ENCODE measurements around the gene CRHR1. TPM values are rescaled to one million over a fixed set of nuclear protein-coding genes. Genes with fewer than 3 reads are reported as not detected.

Gene CRHR1
- polyA plus RNA-seq, 3 donors: not detected

DNA sequence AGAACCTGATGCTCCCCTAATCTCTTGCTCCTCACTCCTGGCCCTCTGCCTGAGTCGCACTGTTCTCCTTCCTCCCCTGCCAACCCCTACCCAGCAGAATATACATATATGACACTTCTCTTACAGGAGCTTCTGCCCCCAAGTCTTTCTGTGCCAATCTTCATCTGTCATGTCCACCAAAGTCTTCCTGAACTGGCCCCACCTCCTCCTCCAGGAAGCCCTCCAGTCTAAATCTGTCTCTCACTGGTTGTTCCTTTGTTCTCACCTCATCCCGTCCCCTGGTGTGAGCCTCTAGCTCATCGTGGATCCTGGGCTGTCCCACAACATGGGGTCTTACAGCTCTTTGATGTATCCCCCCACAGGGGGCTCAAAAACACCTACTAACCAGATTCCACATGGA, 8.3 kb downstream of the CRHR1 start:
- Mint-ChIP-seq H3K36me3 (no peaks in the 10 kb centered on the region), H3K4me3 (no peak overlapping the region), H3K9me3 (no peaks in the 10 kb centered on the region), H3K27ac (no peak overlapping the region), H3K4me1 (peaks cover 2% of the 10 kb centered on the region), H3K27me3 (ENCODE audit: low read depth in 3 of 3) (peaks cover 28 to 46% (median 45%) of the 10 kb centered on the region in 3 donors)
- Histone ChIP-seq H3K4me3 (replicated peaks in 1 of 3; ENCODE audit: low read depth in 2 of 3, low read length in 3 of 3) (no peak overlapping the region), H3K9ac (ENCODE audit: insufficient read depth, low read length, poor library complexity, severe bottlenecking) (no peak overlapping the region), H4K20me1 (ENCODE audit: insufficient read depth, low read length) (no peaks in the 10 kb centered on the region), H3K4me2 (replicated peaks; ENCODE audit: extremely low read depth, low read length, poor library complexity, severe bottlenecking) (no peak overlapping the region), H3K27me3 (ENCODE audit: control insufficient read depth in 2 of 2, insufficient read depth in 2 of 2, low read length in 2 of 2) (peaks cover 5 to 20% of the 10 kb centered on the region in 2 donors), H3K79me2 (ENCODE audit: insufficient read depth, low read length) (no peaks in the 10 kb centered on the region), H3K36me3 (replicated peaks in 1 of 2; ENCODE audit: control insufficient read depth in 1 of 2, insufficient read depth in 2 of 2, low read length in 2 of 2) (no peaks in the 10 kb centered on the region), H3K9me3 (replicated peaks in 1 of 2; ENCODE audit: control insufficient read depth in 1 of 2, insufficient read depth in 1 of 2, low read length in 2 of 2) (no peaks in the 10 kb centered on the region), H2AFZ (ENCODE audit: insufficient read depth, low read depth, low read length, poor library complexity, severe bottlenecking) (no peak overlapping the region), H3K27ac (ENCODE audit: low read depth in 1 of 2, low read length in 2 of 2) (no peak overlapping the region), H3K4me1 (ENCODE audit: control insufficient read depth in 1 of 2, insufficient read depth in 2 of 2, low read length in 2 of 2) (no peaks in the 10 kb centered on the region)
- WGBS (ENCODE audit: insufficient coverage): 73% methylated on average over 3 of the region's 3 CpGs
- DNase-seq: no peak
- no peak for TF ChIP-seq CTCF (IDR thresholded peaks at IDR 0.05)
- intact Hi-C loops (cut with micrococcal nuclease): no loop called here

DNA sequence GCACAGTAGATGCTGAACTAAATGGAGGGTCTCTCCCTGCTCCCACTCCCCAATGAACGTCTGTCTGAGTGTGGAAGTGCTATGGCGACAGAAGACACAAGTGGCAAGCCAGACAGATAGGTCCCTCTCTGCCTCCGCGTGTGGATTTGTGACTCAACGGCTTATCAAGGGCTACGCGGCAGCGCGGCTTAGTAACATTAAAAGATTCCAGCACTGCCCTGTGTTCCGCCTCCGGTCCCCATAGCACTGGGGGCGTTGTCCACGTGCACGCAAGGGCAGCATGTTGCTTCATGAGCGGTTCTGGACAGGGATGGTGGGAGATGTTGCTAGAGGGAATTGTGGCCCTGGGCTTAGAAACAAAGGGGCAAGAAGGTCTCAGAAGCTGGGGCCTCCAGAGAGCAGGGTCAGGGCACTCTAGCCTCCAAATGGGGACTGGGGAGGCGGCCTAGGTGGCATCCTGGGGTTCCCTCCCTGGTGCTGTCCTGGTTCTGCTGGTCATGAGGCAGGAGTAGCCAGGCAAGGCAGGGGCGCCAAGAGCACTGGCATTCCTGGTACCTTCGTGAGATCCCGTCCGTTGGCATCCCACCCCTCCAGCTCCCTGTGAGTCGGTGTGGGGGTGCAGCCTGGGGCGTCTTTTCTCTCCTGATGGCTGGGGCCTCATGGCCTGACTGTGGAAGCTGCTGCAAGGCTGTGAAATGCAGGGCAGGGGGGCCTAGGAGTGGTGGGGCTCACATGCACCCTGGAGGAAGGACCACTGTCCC, 9.1 kb downstream of the CRHR1 start:
- Mint-ChIP-seq H3K4me3 (no peak overlapping the region), H3K27me3 (ENCODE audit: low read depth in 3 of 3) (peaks cover 24 to 39% (median 39%) of the 10 kb centered on the region in 3 donors), H3K9me3 (peaks cover 0 to 1% (median 0%) of the 10 kb centered on the region in 7 donors), H3K27ac (peak overlapping the region in 1 of 7 donors; percentile 9), H3K4me1 (peaks cover 2% of the 10 kb centered on the region), H3K36me3 (no peaks in the 10 kb centered on the region)
- H3K9ac ChIP-seq (ENCODE audit: insufficient read depth, low read length, poor library complexity, severe bottlenecking): no peak overlapping the region
- H3K4me3 ChIP-seq (replicated peaks in 1 of 3; ENCODE audit: low read depth in 2 of 3, low read length in 3 of 3): no peak overlapping the region
- H4K20me1 ChIP-seq (ENCODE audit: insufficient read depth, low read length): no peaks in the 10 kb centered on the region
- DNase-seq: no peak
- TF ChIP-seq CTCF (IDR thresholded peaks at IDR 0.05): no peak
- no peaks in the 10 kb centered on the region for H3K36me3 ChIP-seq (replicated peaks in 1 of 2; ENCODE audit: control insufficient read depth in 1 of 2, insufficient read depth in 2 of 2, low read length in 2 of 2)
- no peak overlapping the region for H3K4me2 ChIP-seq (replicated peaks; ENCODE audit: extremely low read depth, low read length, poor library complexity, severe bottlenecking)
- peaks cover 1 to 13% of the 10 kb centered on the region in 2 donors for H3K27me3 ChIP-seq (ENCODE audit: control insufficient read depth in 2 of 2, insufficient read depth in 2 of 2, low read length in 2 of 2)
- no peak overlapping the region for H2AFZ ChIP-seq (ENCODE audit: insufficient read depth, low read depth, low read length, poor library complexity, severe bottlenecking)
- no peaks in the 10 kb centered on the region for H3K9me3 ChIP-seq (replicated peaks in 1 of 2; ENCODE audit: control insufficient read depth in 1 of 2, insufficient read depth in 1 of 2, low read length in 2 of 2)
- no peaks in the 10 kb centered on the region for H3K79me2 ChIP-seq (ENCODE audit: insufficient read depth, low read length)
- H3K4me1 ChIP-seq (ENCODE audit: control insufficient read depth in 1 of 2, insufficient read depth in 2 of 2, low read length in 2 of 2): no peaks in the 10 kb centered on the region
- intact Hi-C loops (cut with micrococcal nuclease): no loop called here
- no peak overlapping the region for H3K27ac ChIP-seq (ENCODE audit: low read depth in 1 of 2, low read length in 2 of 2)
- WGBS (ENCODE audit: insufficient coverage): 89% methylated on average over 21 of the region's 22 CpGs

All from CD14-positive monocyte (primary cell).